Activated T-cell treated with anti-CD3 and anti-CD28 coated beads, Interleukin-2, amount 50 U/mL, for 48 hours (primary cell): Measurements from ENCODE around the gene SHFL.

Experiments
- DNase-seq, 2 experiments: peaks; one replicate each; pipeline ENCODE4 v3.0.0-alpha.2; 2020

SHFL gene

GRCh38 chr19:10110076-10110971 is 24.2 kb downstream of the SHFL start:
- peak in 1 of 2 experiments; percentile 36 for DNase-seq

DNA sequence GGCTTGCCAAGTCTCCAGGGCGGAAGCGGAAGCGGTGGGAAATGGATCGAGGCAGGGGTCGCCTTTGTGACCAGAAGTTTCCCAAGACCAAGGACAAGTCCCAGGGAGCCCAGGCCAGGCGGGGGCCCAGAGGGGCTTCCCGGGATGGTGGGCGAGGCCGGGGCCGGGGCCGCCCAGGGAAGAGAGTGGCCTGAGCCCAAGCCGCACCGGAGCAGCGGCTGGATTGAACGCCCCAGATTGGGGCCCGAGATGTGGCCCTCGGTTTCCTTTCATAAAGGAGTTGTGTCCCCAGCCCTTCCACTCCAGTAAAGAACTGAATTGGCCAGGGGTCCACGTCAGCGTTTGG is 24.8 kb downstream of the SHFL start:
- peak in 1 of 2 experiments; percentile 36 for DNase-seq

- peak; percentile 74 to 80 for DNase-seq
Measured at GRCh38 chr19:10111405-10111811, 25.3 kb downstream of the SHFL start, which contains the start of gene P2RY11. TSS of gene P2RY11 (plus strand) at chr19:10111693. CDS start at chr19:10111722, 29 bp downstream.

DNA sequence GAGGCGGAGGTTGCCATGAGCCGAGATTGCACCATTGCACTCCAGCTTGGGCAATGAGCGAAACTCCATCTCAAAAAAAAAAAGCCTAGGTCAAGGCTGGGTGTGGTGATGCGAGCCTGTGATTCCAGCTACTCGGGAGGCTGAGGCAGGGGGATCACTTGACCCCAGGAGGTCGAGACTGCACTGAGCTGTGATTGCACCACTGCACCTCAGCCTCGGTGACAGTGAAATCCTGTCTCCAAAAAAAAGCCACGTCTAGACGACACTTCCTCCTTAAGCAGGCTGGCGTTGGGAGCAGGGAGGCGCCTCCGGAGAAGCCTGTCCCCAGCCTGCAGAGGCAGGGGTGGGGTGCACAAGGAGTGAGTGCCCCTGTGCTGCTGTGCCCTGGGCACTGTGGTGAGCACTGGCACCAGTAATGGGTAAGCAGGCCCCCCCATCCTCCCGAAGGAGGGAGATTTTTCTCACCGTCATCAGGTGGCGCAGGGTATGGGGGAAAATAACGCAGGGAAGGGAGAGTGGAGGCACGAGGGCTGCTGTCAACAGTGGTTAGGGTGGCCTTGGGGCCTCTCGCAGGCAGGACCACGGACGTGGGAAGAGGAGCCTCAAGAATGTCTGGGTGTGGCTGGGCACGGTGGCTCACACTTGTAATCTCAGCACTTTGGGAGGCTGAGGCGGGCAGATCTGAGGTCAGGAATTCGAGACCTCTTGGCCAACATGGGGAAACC is 26.1 kb downstream of the SHFL start:
- peak; percentile 83 to 85 for DNase-seq

- peak; percentile 84 to 87 for DNase-seq
Measured at GRCh38 chr19:10112895-10113591, 26.9 kb downstream of the SHFL start.

GRCh38 chr19:10113592-10113963 is 27.5 kb downstream of the SHFL start:
- peak in 1 of 2 experiments; percentile 54 for DNase-seq

- peak in 1 of 2 experiments; percentile 50 for DNase-seq
Measured at GRCh38 chr19:10113964-10114650, 28.0 kb downstream of the SHFL start.

DNA sequence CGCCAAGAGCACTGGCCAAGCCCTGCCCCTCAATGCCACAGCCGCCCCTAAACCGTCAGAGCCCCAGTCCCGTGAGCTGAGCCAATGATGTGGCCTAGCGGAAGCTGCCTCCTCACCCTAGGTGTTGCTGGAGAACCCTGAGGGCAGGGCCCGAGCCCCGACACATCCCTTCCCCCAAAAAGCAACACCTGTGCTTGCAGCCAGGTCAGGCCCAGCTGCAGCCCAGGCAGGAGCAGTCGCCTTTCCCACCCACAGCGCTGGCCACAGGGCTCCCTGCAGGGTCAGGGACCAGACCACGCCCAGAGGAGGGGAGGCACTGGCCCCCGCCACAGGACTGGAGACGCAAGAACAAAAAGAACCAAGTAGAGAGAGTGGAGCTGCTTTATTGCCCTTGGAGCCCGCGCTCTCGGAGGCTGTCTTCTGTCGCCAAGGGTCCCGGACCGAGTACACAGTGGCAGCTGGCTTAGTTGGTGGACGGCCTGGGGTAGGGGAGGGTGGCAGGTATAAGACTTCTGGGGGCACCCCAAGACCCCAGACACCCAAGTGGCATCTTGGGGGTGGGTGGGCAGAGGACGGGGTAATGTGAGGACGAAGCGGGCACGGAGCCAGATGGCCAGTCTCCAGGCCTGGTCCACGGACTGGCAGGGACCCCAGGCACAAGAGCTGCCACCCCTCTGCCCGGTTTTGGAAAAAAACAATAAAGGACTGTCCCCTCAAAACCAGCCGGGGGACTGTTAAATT is 28.7 kb downstream of the SHFL start:
- DNase-seq = peak; percentile 61 to 63

GRCh38 chr19:10115392-10116084 is 29.4 kb downstream of the SHFL start:
- peak; percentile 57 to 58 for DNase-seq

- DNase-seq = peak; percentile 50 to 52
Measured at GRCh38 chr19:10116085-10116865, 30.2 kb downstream of the SHFL start.

DNA sequence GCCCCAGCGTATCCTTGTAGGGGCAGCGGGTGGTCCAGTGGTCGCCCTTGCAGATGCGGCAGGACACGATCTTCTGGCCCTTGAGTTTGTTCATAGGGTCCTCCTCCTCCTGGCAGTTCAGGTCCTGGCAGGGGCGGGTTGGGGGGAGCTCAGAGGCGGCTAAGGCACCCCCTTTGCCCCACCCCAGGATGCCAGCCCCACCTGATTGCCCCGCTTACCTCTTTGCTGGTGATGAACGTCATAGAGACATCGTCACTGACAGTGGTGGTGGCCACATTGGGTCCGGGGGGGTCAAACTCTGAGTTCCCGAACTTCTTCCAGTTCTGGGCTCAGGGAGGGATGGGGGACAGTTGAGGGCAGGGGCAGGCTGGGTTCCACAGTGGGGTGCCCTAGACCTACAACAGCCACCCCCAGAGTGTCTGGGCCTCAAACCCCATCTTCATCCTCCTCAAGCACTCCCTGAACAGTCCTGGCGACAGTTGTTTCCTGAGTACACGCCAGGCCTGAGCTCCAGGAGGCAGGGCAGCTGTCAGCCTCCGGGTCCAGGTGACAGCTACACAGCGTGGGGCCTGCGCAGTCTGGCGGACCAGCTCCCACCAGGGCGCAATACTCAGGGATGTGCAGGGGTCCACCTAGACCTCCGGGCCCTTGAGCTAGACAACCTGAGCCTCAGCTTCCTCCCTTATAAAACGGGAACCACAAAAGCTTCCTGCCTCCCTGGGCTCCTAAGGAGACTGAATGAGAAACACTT is 30.9 kb downstream of the SHFL start:
- no peak for DNase-seq

GRCh38 chr19:10118960-10119359 is 32.8 kb downstream of the SHFL start:
- DNase-seq = peak in 1 of 2 experiments; percentile 41

GRCh38 chr19:10120538-10121189 is 34.5 kb downstream of the SHFL start:
- no peak for DNase-seq

- no peak for DNase-seq
Measured at GRCh38 chr19:10122045-10122444, 35.9 kb downstream of the SHFL start.

DNA sequence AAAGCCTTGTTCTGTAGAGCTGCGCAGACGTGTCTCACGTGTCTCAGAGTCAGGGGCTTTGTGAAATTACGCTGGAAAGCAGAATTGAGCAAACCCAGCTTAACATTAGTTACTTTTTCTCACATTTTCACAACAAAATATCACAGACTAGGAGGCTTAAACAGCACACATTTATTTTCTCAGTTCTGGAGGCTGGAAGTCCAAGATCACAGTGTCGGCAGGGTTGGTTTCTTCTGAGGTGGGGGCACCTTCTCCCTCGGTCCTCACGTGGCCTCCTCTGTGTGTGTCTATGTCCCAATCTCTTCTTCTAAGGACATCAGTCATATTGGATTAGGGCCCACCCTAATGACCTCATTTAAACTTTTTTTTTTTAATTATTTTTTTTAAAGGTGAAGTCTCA is 38.3 kb downstream of the SHFL start:
- DNase-seq = no peak

DNA sequence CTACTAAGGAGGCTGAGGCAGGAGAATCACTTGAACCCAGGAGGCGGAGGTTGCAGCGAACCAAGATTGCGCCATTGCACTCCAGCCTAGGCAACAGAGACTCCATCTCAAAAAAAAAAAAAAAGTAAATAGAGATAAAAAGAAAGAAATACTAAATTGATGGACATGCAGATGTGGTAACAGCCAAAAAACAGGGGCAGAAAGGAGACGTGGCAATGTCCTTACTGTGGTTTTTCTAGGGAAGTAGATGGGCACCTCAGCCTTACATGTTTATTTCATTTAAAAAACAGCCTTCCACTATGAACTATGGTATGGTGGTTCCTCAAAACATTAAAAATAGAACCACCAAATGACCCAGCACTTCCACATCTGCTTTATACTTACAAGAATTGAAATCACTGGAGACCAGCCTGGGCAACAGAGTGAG is 40.1 kb downstream of the SHFL start:
- DNase-seq = no peak

GRCh38 chr19:10132905-10133304 is 46.8 kb downstream of the SHFL start:
- DNase-seq = no peak

GRCh38 chr19:10133596-10133995 is 47.5 kb downstream of the SHFL start:
- no peak for DNase-seq

GRCh38 chr19:10134040-10134439 is 47.9 kb downstream of the SHFL start:
- no peak for DNase-seq
